Left ventricle myocardium superior (tissue), 1 donor: ENCODE data around the gene PCSK5. TPM values are rescaled to one million over a fixed set of nuclear protein-coding genes. Genes with fewer than 3 reads are reported as not detected.

Experiments used
- ATAC-seq: fragments of 200-7000 bp; cut with Tn5 transposase; one replicate; pipeline ENCODE4 v1.9.1; 2020; ENCODE audit warnings: mild to moderate bottlenecking, moderate library complexity
- DNase-seq: peaks from one replicate; pipeline ENCODE4 v3.0.0-alpha.2; 2020
- intact Hi-C: fragments of 100-400 bp; cut with micrococcal nuclease; formaldehyde crosslinking; loops from one replicate; pipeline ENCODE4 v1.11.0; 2022
- total RNA-seq: library from RNA; stranded (reverse); fragmentation: NEBNext Ultra II Directional; extraction: Animal tissue kit (Norgen Biotek cat#: 25700); gene quantifications from one replicate; pipeline ENCODE4 v1.2.1, GENCODE V29; 2021
- donor health status: DM: no; HTN: yes; CAD: no; lungs with severe emphysema.

PCSK5 gene
- total RNA-seq, 1 donor from 2014 or later = 4.1 TPM

DNA sequence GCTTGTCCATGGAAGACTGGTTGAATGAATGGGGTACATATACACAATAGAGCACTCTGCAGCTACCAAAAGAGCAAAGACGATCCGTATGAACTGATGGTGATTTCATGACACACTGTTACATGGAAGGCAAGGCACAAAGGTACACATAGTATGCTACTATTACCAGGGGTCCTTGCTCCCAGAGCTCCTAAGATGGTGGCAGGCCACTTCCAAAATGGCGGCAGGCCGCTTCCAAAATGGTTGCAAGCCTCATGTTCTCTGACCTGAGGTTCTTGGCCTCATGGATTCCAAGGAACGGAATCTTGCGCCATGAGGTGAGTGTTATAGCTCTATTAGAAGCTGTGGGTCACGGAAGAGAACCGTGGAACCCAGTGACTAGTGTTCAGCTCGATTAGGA, 356.2 kb downstream of the PCSK5 start:
- no peak for ATAC-seq
- intact Hi-C loops = no loop called here
- DNase-seq = no peak

DNA sequence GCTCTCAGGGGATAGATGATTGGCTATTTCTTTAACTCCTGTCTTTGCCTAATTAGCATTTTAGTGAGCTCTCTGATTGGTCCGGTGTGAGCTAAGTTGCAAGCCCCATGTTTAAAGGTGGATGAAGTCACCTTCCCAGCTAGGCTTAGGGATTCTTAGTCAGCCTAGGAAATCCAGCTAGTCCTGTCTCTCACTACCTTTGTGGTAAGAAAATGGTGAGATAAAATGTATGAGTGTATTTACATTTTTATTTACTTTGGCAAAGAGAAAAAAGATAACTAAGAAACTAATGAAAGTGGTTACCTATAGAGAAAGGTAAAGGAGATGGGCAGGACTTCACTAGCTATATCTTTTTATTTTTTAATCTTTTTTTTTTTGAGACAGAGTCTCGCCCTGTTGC, 357.0 kb downstream of the PCSK5 start:
- no peak for DNase-seq
- ATAC-seq = no peak
- intact Hi-C loops = no loop called here

DNA sequence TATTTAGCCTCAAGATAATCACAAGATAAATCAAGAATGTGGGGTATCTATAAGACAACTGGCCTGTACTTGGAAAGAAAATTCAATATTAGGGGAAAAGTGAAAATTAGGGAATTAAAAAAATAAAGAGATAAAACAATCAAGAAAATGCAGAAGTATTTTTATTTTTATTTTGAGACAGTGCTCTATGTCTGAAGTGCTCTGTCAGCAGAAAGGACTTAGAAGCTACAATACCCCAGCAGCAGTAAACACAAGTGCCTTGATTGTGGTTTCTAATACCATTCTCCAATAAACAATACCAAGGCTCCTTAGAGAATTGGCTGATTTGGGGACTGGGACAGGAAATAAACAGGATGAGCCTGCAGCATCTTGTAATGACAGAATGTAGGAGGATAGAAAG, 358.8 kb downstream of the PCSK5 start:
- ATAC-seq = no peak
- intact Hi-C loops = no loop called here
- no peak for DNase-seq

DNA sequence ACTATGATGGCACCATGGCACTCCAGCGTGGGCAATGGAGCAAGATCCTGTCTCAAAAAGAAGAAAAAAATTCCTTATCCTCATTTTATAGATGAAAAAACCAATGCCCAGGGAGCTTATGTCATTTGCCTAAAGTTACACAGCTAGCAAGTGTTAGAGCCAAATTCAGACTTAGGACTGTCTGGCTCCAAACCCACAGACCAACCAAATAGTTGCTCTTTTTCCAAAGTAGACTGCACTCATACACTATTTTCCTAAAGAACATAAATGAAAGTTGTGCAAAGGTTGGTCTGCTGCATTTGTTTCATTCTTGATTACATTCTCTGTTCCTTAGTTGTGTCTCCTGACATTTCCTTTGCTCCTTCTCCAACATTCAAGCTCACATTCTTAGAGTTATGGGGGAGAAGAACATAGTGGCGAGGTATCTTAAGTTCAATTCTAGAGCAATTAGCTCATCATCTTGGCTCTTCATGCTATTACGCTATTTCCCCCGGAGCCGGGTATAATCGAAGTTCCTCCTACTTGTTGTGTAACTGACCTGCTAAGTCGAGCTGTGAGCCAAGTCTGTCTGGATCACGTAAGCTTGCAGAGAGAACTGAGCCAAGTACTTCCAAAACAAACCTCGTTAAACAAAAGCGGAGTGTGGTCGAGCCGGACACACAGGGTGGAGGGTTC, 365.4 kb downstream of the PCSK5 start:
- intact Hi-C loops = no loop called here
- peak; percentile 95 for ATAC-seq
- DNase-seq = peak; percentile 47

DNA sequence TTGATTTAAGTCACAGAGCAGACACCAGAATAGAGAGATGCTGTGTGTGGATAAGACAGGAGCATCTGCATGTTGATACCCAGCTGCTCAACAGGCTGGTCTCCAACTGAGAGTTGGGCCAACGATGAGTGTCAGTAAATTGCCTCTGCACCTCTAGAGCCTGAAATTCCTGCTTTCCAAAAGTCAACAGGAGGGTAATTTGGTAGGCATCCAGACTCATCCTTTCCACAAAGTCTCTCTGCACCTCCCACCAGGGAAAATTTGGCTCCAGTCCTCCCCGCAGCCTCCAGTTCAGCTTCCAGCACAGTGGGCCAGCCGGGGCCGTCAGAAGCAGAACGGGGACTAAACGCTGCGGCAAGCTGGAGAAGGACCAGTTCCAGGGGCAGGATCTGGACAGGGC, 366.8 kb downstream of the PCSK5 start:
- ATAC-seq = peak; percentile 49
- peak; percentile 66 for DNase-seq
- intact Hi-C loops = no loop called here

DNA sequence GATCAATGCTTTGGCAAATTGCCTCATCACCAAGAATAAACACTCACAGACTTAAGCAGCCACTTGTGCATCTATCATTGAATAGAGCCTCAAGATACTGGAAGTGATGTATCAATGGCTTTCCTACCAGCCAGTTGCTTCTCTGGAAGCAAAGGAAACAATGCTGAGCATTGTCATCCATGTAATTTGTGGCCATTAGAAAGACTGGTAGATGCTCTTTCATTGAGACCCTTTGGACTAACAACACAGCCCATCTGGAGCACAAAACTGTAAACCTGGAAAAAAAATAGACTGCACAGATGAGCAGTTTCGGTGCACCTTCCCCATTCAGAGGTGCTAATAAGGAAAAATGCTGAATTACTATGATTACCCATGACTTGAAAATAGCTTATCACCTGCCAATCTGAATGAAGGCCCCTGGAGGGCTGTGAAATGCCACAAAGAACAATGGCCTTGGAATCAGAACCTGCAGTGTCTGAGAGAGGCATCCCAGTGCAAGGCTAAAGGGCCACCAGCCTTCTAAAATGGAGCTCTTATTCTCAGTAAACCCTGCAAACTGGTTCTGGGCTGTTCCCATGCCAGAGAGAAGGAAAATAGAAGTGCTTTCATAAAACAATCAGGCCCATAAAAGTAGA, 376.3 kb downstream of the PCSK5 start:
- no peak for DNase-seq
- intact Hi-C loops = no loop called here
- ATAC-seq = no peak

DNA sequence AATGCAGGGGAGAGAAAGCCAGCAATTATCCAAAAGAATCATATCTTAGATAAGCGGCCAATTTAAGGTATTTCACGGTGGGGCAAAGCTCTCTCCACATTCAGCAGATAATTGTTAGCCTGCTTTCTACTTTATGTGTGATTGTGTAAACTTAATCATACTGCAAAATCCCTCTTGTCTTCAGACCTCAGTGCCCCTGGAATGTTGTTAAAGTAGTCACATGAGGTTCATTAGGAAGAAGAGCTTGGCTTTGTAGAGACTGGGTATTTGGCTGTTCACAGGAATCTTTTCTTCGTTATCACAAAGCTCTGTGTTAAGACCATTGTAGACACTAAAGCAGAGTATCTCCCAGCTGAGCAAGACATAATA, 376.8 kb downstream of the PCSK5 start:
- ATAC-seq (no peak), DNase-seq (no peak)
- intact Hi-C loops = no loop called here

DNA sequence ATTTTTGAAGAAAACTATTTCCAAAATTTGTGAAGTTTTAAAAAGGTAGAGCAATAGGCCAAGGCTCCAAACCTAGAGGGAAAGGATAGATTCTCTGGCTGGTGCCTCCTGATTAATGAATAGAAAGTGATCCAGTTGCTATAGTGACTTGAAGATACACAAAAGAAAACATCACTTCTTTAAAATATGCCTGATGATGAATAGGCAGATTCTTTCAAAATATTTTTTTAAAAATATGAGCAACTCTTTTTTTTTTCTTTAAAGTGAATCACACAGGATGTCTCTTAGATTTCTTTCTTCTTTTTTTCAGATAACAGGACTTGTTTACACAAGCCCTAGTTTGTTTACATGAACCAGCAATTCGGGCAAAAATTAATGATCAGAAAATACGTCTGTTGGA, 379.3 kb downstream of the PCSK5 start:
- intact Hi-C loops = no loop called here
- no peak for DNase-seq
- no peak for ATAC-seq

DNA sequence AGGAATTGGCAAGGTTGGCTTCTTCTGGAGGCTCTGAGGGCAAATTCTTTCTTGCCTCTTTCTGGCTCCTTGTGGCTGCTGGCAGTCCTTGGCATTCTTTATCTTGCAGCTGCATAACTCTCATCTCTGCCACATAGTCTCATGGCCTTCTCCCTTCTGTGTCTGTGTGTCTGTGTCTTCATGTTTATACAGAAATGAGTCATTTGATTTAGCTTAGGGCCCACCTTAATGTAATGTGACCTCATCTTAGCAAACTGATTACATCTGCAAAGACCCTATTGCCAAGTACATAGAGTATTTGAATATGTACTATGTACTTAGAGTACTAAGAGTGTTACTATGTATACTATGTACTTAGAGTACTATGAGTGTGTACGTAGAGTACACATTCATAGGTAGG, 381.3 kb downstream of the PCSK5 start:
- intact Hi-C loops = no loop called here
- DNase-seq = no peak
- ATAC-seq = no peak

DNA sequence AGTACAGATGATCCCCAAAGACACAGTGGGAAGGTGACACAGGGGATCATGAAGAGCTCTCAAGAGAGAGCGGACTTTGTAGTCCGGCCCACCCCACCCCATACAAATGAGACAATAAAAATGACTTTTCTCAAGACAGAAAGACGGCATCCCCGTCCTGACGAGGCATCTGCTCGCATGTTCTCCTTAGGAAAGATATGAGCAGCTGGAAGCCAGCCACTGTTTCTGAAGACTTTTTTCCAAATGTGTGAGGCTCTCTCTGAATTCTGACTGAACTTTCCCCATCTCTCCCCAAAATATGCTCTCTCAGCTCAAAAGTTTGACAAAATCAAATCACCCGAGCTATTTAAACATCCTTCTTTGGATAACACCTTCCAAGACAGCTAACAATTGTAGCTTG, 398.6 kb downstream of the PCSK5 start:
- intact Hi-C loops = no loop called here
- DNase-seq (no peak), ATAC-seq (no peak)

DNA sequence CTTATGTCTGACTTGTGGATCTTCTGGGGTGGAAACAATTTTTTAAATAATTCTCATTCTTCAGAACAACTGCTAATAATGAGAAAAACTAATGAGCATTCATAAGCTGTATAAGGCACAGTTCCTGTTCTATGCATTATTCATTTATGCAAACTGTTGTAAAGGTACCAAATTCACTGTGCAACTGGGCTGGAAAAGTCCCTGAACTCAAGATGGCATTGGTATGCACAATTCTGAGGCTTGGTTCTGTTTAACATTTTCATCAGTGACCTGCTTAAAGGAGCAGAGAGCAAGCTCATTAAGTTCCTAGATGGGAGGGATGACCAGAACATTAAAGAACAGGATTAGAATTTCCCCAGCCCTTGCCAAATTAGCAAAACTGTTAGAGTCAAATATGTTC, 399.2 kb downstream of the PCSK5 start:
- ATAC-seq = no peak
- intact Hi-C loops = no loop called here
- DNase-seq = no peak

DNA sequence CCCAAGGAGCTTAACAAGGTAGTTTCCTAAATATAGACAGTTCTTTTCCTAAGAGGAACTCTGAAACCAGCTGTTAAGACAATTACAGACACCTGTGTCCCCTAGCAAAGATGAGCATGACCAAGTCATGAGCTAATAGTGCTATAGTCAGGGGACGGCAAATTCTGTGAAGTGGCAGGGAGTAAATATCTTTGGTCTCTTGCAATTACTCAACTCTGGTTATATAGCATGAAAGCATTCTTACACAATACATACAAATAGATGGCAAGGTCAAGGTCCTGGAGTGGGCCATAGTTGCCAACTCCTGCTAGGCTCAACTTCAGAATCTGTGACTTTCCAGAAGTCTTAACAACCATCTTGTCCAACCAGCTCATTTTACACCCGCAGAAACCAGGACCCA, 400.1 kb downstream of the PCSK5 start:
- ATAC-seq (no peak), DNase-seq (no peak)
- intact Hi-C loops = no loop called here

DNA sequence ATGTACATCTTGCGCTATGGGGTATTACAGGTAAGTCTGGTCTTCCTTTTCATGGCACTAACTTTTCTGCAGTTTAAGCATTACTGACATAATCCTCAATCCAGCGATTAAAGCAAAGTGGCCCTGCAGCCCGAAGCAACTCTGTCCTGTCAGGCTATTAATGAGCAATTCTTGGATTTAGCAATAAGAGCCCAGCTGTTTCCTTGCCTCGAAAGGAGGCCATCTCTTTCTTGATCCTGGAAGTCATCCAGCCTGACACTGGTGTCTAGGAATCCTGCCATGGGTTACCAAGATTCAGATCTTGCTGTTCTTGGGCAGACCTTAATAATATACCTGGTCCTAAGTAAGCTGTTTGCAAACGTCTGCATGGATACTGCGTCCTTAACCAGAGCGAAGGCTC, 401.8 kb downstream of the PCSK5 start:
- peak; percentile 75 for ATAC-seq
- DNase-seq = no peak
- intact Hi-C loops = no loop called here

DNA sequence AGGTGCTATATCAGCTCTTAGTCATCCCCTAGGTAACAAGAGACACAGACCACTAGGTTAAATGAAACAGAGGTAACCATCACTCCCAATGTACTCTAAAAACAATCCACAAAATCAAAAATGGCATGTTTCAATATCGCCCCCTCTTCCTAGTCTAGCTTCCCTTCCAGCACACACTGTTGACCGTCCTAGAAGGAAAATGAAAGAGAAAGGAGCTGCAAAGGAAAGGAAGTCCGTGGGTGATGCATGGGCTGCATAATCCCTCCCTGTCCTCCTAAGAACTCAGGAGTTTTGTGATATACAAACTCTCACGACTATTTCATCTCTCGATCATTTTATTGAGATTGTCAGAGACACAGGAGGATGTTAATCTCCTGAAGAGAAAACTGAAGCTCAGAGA, 402.2 kb downstream of the PCSK5 start:
- intact Hi-C loops = no loop called here
- DNase-seq (no peak), ATAC-seq (peak; percentile 60)

DNA sequence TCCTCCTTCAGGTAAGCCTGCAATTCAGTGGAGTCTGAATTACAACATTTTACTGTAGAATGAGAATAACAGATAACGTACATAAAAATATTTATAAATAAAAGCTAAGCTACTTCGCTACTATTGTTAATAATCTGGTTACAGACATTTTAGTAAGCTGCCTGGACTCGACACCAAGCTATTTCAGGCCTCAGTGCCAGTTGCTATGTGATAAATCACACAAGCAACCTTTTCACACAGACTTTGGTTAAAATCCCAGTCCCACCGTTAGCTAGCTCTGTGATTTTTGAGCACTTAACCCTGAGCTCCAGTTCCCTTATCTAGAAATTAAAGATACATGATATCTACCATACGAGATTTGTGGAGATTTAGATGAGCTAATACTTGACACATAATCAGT, 403.8 kb downstream of the PCSK5 start:
- intact Hi-C loops = no loop called here
- ATAC-seq = no peak
- DNase-seq = no peak

DNA sequence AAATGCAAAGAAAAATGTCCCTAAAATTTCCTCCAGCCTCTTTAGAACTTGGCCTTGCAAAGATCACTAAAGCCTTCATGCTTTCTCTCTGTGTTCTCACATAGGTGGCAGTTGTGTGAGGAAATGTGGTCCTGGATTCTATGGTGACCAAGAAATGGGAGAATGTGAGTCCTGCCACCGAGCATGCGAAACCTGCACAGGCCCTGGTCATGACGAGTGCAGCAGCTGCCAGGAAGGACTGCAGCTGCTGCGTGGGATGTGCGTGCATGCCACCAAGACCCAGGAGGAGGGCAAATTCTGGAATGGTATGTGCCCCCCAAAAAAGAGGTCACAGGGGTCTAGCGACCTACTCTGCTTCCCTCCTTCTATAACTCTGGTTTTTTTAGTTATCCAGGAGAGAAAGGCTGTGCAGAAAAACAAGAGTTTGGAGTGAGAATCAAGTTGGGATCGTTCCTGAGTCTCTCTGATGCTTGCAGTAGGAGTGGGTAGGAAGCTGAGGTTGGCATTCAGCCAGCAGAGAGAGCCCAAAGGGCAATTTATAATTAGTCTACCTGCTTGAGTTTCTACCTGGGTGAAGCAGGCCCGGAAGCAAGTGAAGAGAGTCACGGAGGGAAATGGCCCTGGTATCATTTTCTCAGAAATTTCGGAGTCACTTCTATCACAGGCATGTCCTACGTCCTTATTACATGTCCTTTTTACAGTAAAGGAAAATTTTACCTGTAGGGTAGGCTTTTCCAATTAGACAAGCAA, 406.3 kb downstream of the PCSK5 start:
- DNase-seq (no peak), ATAC-seq (no peak)
- intact Hi-C loops = no loop called here

DNA sequence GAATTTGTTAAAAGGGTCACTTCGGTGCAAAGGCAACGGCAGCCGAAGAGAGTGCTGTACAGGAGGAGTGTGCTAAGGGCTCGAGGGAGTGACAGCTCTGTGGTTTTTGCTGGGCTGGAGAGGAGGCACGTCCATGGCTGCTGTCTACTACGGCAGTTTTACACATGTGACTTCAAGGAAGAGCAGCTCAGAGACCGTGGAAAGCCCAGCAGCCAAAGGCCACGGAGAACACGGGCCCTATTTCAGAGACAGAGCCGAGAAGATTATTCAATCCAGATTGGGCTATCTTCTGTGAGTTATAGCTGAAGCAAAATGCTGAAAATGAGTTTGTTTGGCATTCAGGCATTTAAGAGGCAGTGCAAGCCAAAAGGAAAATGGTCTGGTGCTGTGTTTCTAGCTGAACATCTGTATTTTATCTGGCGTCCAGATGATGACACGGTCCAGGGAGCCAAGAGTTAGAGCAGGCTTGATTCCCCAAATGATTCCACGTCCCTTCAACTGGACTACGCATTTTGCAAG, 407.3 kb downstream of the PCSK5 start:
- peak; percentile 50 for DNase-seq
- peak; percentile 92 for ATAC-seq
- intact Hi-C loops = no loop called here

DNA sequence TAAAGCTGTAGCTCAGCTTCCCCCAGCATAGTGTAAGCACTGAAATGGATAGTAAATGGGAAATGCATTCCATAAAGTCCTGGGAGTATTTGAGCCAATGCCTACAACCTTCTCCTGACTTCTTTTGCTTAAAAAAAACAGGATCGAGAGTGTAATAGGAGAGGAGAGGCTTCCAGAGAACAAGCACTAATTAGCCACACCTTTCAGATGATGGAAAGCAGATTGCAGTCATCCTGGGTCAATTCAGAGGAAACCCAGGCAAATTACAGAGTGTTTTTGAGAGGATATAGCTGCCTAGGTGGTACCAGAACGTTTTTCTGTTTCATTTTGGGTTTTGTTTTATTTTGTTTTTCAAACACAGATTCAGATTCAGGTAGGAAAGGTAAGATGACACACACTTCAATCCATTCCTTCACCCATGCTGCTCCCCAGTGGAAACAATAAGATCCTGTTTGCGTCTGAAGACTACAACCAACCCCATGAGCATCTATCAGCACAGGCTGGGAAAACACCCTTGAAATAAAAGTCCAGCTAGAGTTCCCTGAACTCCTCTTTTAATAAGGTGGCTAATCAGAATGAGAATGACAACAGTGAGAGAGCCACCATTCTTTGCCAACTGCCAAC, 408.2 kb downstream of the PCSK5 start:
- intact Hi-C loops = no loop called here
- ATAC-seq (peak; percentile 54), DNase-seq (no peak)

DNA sequence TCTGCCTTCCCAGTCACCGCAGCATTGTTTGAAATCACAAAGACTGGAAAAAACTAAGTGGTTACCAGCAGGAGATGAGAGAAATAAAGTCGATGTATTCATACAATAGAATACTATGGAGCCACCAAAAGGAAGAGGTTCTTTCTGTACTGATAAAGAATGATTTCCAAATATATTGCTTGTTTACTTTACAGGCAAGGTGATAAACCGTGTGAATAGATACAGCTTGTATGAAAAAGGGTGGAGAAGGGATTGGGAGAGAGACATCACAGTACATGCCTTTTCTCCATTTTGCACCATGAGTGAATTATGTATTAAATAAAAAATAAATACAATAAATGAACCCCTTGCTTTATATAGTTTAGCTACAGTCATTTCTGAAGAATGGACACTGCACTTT, 412.1 kb downstream of the PCSK5 start:
- ATAC-seq (no peak), DNase-seq (no peak)
- intact Hi-C loops = loop anchor here (5.0 kb wide), 2 partner anchors 1035 to 1105 kb away; no protein-coding TSS in a partner anchor

DNA sequence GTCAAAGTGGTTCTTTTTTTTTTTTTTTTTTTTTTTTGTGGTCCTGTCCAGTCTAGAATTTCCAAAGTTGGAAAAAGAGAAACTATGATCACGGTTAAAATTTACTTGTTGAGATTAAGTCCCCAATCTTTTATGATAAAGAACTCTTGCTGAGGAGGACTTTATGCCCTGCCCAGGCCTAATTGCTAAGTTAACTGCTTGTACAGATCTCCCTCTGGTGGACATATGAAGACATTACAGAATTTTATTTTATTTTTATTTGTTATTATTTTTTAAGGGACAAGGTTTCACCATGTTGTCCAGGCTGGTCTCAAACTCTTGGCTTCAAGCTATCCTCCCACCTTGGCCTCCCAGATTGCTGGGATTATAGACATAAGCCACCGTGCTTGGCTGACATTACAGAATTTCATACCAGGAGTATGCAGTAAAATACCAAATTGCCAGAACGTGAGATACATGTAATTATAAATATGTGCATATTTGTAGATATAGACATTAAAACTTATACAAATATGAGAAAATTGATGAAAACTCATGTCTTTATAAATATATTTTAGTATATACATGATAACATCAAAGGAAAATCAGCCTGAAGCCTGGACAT, 412.6 kb downstream of the PCSK5 start:
- DNase-seq (no peak), ATAC-seq (no peak)
- intact Hi-C loops = loop anchor here (5.0 kb wide), 2 partner anchors 1036 to 1106 kb away; no protein-coding TSS in a partner anchor
